Liver (tissue), 2 donors: ENCODE results near the gene PLSCR3.

ENCODE experiments used
- HNF4G ChIP-seq: IDR thresholded peaks from 2 replicates; pipeline ENCODE4 v1.6.1; 2016; ENCODE audit warnings: antibody characterized with exemption
- JUND ChIP-seq, 2 donors: IDR thresholded peaks; 2 replicates each; pipeline ENCODE4 v1.6.1; 2016; ENCODE audit warnings: antibody characterized with exemption in 2 of 2
- MAX ChIP-seq: IDR thresholded peaks from 2 replicates; pipeline ENCODE4 v1.6.1; 2016; ENCODE audit warnings: antibody characterized with exemption
- YY1 ChIP-seq: IDR thresholded peaks from 2 replicates; pipeline ENCODE4 v1.6.1; 2016; ENCODE audit warnings: antibody characterized with exemption, mild to moderate bottlenecking
- donor health status: healthy.

GRCh38 chr17:7441266-7441665, 46.9 kb upstream of the PLSCR3 start:
- TF ChIP-seq JUND (IDR thresholded peaks at IDR 0.05) = no peak
- no peak for TF ChIP-seq YY1
- TF ChIP-seq HNF4G = no peak
- no peak for TF ChIP-seq MAX
